22Rv1 (cell line): ENCODE measurements around the gene GSK3B.

Source experiments
- ZFX ChIP-seq: fragments of 450-650 bp; IDR thresholded peaks from 2 replicates; pipeline ENCODE4 v1.6.1; 2017; ENCODE audit warnings: antibody characterized with exemption, borderline replicate concordance
- TF ChIP-seq, protein P1 (sequence below): fragments of 450-650 bp; IDR thresholded peaks from 2 replicates; pipeline ENCODE4 v1.5.1; 2017; ENCODE audit warnings: mild to moderate bottlenecking

GRCh38 chr3:119981386-119981785 lies 112.9 kb downstream of the GSK3B start:
- TF ChIP-seq, protein P1, sequence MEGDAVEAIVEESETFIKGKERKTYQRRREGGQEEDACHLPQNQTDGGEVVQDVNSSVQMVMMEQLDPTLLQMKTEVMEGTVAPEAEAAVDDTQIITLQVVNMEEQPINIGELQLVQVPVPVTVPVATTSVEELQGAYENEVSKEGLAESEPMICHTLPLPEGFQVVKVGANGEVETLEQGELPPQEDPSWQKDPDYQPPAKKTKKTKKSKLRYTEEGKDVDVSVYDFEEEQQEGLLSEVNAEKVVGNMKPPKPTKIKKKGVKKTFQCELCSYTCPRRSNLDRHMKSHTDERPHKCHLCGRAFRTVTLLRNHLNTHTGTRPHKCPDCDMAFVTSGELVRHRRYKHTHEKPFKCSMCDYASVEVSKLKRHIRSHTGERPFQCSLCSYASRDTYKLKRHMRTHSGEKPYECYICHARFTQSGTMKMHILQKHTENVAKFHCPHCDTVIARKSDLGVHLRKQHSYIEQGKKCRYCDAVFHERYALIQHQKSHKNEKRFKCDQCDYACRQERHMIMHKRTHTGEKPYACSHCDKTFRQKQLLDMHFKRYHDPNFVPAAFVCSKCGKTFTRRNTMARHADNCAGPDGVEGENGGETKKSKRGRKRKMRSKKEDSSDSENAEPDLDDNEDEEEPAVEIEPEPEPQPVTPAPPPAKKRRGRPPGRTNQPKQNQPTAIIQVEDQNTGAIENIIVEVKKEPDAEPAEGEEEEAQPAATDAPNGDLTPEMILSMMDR, result no peak
- no peak for TF ChIP-seq ZFX
